ENCODE measurements around the gene DRD2.

The DRD2 gene

DNA sequence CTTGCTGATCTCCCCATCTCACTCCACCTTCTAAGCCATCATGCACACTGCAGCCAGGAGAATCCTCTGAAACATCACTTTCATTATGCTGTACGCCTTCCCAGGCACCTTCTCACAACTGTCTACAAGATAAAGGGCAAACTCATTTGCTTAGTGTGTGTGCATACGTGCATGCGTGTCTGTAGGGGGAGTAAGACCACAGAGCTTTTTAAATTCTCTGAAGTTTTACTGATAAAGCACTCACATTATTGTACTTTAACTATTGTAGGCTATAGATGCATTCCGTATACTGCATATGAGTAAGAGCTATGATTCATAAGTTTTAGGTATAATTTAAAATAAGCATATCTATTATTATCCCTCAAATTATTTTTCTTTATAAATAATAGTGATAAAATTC, 102.9 kb downstream of the DRD2 start:
- DNase-seq (ENCODE audit: low spot score) = no peak

DNA sequence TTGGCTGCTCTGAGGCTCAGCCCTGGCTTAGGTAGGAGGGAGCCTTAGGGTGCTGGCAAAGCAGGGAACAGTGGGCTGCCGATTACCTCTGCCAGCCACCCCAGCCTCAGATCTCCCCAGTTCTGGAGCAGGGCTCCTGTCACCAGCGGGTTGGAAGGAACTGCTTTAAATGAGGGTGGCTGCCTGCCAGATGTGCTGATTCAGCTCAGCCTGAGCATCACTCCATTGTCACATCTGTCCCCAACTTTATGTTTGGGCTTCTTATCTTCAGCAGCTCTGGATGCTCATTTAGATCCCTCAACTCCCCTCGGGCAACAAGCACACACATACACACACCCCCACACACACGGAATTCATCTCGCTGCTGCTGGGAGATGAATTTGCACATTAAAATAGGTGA, 104.6 kb downstream of the DRD2 start:
- no peak for DNase-seq (ENCODE audit: low spot score)

DNA sequence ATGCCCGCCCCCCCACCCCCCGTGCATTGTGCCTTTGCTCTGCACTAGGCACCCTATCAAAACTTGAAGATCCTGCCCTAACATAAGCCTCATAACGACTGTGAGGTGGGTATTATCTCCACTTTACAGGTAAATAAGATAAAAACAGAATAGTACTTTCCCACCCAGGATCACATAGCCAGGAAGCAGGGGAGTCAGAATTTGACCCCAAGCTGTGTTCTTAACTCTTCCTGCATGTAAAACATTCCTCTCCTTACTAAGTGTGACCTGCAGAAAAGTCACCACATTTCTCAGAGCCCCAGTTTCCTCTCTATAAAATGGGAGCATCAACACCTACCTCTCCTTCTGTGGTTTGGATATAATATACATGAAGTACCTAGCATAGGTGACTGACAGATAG, 105.8 kb downstream of the DRD2 start:
- DNase-seq (ENCODE audit: low spot score) = no peak

DNA sequence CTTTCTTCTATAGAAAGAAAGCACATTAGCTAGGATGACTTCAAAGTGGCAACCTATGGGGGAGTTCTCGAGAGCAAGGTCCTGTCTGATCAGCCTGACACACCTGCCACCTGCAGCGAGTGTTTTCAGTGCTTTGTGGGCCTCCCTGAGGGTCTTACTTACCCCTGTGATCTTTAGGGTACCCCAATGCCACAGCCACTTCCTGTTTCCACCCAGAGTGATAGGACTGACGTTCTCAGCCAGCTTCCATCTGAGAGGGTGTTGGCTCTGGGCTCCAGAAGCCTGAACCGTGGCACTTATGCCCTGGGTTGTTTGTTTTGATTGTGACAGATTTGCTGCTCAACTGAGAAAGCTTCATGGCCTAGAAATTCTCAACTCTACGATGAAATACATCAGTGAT, 109.3 kb downstream of the DRD2 start:
- no peak for DNase-seq (ENCODE audit: low spot score)

DNA sequence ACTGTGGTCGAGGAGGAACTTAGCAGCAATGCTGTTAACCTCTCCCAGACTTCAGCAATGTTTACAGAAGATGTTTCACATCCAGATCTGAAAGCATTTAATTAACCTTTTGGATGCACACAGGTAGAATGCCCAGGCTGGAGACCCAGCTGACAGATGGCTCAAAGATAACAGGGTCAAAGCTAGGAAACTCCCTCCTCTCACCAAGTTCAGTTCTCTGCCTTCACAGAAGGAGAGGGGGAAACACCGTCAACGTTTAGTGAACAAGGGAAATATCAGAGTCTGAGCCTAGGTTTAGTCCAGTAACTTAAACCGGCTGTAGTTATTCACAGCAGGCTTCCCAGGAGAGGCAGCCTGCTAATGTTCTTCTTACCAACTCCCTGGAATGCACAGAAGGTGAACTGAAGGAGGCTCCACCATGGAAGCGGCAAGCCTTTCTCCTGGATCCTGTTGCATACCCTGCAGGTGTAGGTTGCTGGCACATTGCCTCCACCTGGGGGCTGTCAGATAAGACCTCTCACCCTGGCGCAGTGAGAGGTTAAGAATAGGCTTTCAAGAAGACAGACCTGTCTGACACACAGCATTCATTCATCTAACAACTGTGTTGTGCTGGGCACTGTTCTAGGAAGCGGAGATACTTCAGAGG, 111.1 kb downstream of the DRD2 start:
- DNase-seq (ENCODE audit: low spot score) = no peak

DNA sequence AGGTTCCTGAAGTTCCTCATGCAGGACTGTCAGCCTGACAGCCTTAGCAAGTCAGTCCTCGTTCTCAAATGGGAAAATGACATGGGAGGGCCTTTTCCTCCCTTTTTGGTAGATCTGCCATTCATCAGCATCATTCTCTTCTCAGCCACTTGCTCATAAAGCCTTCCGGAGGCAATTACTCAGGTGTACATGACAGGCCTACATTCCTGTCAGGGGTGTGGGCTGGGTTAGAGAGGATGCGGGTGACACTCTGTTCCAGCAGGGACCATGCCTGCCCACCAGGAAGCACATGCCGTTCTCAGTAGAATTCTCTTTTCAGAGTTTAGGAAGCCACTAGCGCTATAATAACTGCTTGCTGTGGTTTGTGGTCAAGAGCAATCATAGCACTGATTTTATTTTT, 111.8 kb downstream of the DRD2 start:
- no peak for DNase-seq (ENCODE audit: low spot score)
